Activated gamma-delta T cell (primary cell): ENCODE data around the gene RASSF7.

Experiments
- DNase-seq: peaks from one replicate; lab custom pipeline; 2025; lab: John Stamatoyannopoulos, UW

Gene RASSF7

DNA sequence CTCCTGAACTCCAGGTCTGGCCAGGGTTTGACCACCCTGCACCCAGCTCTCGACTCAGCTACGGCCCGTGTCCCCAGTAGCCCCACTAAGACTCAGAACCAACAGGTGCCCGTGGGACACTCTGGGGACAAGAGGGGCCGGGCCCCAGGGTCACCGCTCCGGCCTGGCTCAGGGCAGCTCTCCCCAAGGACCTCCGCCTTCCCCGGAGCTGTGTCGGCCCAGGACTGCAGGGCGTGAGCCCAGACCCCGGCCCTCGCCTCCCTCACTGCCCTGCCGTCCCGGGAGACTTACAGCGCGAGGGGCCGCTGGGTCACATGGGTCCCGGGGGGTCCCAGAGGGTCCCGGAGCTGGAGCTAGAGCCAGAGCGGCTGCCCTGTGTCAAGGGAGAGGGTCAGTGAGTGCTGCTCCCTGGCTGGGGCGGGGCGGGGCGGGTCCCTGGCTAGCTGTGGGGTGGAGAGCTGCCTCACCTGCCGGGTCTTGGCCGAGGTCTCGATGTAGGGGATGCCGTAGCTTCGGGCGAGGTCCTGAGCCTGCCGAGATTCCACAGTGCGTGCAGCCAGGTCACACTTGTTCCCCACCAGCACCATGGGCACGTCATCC is 27.7 kb upstream of the RASSF7 start:
- DNase-seq, result no peak

DNA sequence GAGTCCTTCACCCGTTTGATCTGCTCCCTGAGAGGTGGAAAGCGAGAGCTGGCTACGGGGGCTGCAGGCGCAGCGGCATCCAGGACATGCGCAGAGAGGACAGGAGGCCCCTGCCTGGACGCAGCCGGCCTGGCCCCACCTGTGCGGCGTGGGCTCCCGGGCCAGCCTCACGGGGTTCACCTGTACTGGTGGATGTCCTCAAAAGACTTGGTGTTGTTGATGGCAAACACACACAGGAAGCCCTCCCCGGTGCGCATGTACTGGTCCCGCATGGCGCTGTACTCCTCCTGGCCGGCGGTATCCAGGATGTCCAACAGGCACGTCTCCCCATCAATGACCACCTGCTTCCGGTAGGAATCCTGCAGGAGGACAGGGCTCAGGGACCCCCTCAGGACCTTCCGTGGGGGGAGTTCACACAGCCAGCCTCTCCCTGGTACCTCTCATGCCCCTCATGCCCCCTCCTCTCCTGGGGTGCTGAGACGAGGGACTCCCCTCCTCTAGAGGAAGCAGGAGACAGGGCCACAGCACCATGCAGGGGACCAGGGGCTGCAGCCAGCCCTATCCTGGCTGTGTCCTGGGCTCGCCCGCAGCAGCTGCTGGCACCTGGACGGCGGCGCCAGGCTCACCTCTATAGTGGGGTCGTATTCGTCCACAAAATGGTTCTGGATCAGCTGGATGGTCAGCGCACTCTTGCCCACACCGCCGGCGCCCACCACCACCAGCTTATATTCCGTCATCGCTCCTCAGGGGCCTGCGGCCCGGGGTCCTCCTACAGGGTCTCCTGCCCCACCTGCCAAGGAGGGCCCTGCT is 27.0 kb upstream of the RASSF7 start:
- DNase-seq, result no peak

- no peak for DNase-seq
Measured at GRCh38 chr11:534396-535209, 26.2 kb upstream of the RASSF7 start.

DNA sequence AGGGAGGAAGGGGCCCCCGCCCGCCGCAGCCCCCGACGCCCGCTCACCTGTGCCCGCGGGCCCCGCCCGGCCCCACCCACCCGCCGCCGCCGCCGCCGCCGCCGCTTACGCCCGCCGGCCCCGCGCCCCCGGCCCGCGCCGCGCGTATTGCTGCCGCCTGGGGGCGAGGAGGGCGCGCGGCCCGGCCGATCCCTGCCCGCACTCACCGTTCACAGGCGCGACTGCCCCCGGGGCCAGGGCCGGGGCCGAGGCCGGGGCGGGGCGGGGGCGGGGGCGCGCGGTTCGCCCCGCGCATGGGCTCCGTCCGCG is 25.6 kb upstream of the RASSF7 start:
- DNase-seq, result no peak

DNA sequence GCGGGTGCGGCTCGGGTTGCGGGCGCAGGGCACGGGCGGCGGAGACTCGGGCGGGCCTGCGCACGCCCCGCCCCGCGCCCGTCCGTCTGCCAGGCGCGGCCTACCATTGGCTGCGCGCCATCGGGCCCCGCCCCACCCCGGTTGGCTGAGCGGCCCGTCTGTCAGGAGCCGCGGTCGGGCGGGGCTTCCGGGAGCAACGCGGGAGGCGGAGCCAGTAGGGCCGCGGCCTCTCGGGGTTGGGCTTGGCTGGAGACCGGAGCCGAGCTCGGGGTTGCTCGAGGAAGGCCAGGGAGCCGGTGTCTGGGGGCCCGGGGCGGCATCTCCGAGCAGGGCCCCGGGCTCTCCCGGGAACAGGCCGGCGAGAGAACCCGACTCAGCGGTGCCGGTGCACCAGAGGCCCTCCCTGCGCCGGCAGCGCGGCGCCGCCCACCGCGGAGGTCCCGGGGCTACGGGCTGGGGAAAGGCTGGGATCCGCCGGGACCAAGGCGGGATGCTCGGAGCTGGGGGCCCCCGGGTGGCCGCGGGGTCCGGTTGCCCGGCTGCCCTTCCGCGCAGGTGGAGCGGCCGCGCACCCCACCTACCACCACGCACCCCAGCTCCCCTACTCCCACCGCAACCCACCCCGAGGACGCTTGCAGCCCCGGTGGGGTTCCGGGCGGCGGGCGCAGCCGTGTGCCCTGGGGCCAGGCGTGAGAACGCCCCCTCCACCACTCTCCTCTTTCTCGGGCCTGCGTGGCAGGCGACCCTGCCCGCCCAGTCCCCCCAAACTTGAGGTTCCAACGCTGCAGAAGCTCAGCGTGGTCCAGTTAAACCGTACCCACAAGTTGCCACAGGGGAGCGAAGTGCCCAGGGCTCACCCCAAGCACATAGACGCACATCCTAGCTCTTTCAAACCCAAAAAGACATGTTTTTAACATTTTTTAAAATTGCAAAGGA is 25.0 kb upstream of the RASSF7 start, which contains the start of gene HRAS:
TSS of gene HRAS (minus strand) at position 58 of the 936 bp plus-strand sequence.
- DNase-seq, result peak; percentile 95

DNA sequence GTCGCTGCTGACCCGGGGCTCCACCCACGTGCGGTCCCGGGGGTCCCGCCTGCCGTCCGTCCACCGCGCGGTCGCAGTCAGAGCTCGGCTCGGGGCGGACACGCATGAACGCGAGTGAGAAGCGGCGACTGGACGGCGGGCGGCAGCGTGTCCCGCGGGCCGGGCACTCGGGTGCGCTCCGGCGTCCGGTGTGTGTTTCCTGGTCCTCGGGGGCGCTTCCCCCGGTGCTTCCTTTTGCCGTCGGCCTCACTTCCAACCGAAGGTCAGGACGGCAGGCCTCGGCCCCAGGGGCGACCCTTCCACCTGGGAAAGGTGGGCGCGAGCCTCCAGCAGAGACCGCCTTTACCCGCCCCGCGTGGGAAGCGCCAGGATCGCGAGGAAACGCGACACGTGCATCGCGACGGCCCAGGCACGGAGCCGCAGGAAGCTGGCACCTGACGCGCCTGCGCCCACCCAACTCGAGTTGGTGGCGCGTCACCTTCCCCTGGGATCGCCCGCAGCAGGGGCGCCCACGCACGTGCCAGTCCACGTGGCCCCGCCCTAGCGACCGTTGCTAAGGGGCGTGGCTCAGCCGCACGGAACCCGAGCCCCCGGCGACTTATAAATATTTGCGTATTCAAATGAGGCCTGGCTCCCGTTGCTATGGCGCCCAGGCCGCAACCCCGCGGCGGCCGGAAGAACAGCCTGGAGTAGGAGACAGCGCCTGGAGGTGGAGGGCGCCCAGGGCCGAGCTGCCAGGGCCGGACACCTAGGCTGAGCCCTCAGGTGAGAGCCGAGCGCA is 23.7 kb upstream of the RASSF7 start, which contains the start of gene LRRC56:
TSS of gene LRRC56 (plus strand) at position 687 of the 781 bp plus-strand sequence. CDS start 3,158 bp downstream, outside the sequence.
- DNase-seq, result peak; percentile 92

DNA sequence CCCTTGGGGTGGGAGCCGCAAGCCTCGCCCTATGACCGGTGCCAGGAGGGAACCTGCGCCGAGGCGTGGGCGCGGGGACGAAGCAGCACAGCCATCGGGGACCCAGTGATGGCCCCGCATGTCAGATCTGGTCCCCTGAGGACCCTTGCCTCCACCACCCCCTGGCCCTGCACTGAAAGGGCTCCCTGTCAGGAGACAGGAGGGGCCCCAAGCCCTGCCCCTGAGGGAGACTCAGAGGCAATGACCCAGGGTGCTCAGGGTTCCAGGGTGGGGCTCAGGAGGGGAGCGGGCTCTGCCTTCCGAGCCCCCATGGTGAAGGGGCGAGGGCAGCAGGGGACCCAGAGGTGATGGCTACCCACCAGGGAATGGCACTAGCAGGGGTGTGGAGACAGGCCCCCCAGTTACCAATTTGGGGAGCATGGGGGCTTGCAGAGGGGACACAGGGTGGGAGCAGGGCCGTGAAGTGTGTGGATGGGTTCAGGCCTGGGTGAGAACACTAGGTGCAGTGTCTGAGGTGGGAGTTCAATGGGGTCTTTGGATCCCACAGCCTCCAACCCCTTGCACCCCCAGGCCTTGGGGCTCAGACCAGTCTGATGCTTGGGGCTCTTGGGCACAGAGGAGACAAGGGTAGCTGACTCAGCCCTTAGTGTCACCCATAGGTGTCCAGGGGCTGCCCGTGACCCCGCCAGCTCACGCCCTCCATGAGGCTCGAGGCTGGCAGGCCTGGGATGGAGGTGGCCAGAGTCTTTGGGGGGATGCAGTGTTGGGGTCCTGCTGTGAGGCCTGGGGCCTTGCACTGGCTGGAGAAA is 22.9 kb upstream of the RASSF7 start:
- no peak for DNase-seq

- no peak for DNase-seq
Measured at GRCh38 chr11:538431-539051, 22.2 kb upstream of the RASSF7 start.

DNA sequence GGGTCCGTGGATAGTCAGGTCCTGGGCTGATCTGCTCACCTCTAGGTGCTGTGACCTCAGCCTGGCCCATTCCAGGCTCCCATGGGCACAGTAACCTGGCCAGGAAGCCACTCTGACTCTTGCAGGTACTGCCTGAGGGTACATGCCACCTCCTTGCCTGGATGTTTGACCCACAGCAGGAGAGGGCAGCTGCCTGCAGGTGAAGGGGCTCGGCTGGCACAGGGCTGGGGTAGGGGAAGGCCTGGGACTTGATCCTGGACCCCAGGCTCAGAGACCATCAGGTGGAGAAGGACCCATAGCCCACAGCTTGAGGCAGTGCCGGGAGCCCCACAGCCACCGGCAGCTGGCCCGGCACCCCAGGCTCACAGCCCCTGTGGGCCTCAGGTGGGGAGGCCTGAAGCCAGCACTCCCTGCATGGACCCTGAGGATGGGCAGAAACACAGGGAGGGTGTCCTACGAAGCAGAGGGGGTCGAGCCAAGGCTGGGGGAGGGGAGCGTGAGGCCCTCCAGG is 20.7 kb upstream of the RASSF7 start:
- no peak for DNase-seq

GRCh38 chr11:540583-541432 is 20.0 kb upstream of the RASSF7 start:
- no peak for DNase-seq

GRCh38 chr11:541433-541885 is 19.3 kb upstream of the RASSF7 start:
- DNase-seq, result no peak

DNA sequence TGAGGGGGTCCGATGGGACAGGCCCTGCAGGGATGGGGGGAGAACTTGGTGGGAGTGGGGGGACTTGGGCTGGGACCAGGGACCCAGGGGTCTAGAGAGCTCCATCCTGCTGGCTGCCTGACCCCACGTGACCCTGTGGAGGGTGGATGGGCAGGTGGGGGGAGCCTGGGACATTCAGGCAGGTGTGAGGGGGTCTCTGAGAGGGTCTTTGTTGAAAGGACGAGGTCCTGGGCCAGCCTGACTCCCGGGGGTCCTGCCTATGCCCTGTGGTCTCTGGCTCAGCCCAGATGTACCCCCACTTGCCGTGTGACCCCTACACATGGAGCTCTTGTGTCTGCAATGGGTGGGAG is 16.0 kb upstream of the RASSF7 start:
- DNase-seq, result no peak

GRCh38 chr11:545171-545570 is 15.6 kb upstream of the RASSF7 start:
- DNase-seq, result no peak

- no peak for DNase-seq
Measured at GRCh38 chr11:548700-549603, 11.8 kb upstream of the RASSF7 start.

- no peak for DNase-seq
Measured at GRCh38 chr11:550021-550745, 10.6 kb upstream of the RASSF7 start.

- no peak for DNase-seq
Measured at GRCh38 chr11:550746-551085, 10.1 kb upstream of the RASSF7 start.

DNA sequence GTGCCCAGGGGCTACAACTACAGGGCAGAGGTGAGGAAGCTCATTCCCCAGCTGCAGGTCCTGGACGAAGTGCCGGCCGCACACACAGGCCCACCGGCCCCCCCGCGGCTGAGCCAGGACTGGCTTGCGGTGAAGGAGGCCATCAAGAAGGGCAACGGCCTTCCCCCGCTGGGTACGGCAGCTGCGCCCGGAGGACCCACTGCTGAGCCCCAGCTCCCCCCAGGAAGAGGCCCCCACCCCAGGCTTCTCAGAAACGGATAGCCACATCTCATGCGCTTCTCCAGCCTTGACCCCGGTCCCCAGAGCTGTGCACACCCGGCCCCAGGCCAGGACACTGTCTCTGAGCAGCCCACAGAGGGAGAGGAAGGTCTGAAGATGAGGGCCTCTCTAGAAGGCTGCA is 9.6 kb upstream of the RASSF7 start:
- DNase-seq, result no peak
